Putamen (tissue), 1 donor: ENCODE results near the gene NCKAP5.

Experiments
- DNase-seq: peaks from one replicate; pipeline ENCODE4 v3.0.0-alpha.2; 2016; ENCODE audit warnings: low spot score

NCKAP5 gene

DNA sequence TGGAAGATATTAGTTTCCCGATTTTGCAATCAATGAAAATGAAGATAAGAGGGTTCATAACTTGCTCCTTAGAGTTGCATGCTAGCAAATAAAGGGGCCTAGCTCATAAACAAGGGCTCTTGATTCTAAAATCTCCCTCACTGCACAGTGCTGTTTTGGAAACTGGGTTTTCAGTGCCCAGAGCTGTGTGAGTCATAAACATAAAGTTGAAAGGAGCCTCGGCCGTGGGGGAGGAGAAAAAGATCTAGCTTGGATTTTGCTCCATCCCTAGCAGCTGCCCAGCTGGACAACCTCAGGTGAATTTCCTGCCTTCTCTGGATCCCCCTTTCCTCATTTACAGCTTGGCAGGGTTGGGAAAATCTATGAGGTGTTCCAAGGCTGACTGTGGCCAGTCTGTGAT, 940.7 kb downstream of the NCKAP5 start:
- no peak for DNase-seq

DNA sequence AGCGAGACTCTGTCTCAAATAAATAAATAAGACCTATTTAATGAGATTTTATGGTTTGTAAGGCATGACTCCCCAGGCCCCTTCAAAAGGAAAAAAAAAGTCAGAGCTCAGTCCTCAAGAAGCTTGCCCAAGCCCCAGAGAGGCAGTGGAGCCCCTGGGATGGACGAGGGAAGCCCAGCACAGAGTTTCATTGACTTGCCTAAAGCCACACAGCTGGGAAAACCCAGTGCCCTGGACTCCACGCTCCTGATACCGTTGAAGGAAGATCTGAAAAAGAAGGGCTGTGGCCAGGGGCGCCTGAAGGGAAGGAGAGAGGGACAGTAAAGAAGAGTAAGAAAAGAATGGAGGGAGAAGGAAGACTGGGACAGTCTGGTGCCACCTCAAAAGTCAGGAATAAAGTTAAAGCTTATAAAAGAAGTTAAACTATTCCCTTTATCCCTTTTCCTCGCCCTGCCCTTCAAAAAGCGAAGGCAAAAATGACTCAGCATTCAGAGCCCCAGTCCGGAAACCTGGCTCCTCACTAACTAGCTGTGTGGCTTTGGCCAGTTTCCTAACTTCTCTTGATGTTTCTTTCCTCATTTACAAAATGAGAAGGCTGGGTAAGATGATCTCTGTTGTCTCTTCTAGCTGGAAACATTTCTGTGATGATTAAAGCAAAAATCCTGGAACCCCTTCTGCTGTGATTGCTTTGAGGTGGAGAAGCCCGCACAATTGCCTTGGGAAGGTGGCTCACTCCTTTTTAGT, 945.0 kb downstream of the NCKAP5 start:
- DNase-seq: no peak
